GM19452 (cell line): ENCODE measurements around the gene DMD.

Source experiments
- ATAC-seq: cut with Tn5 transposase; IDR thresholded peaks from one replicate; pipeline ENCODE4 v1.9.1; 2021; ENCODE audit not compliant: unreplicated experiment

The DMD gene

GRCh38 chrX:31219174-31219573, 1992.2 kb downstream of the DMD start:
- no peak for ATAC-seq

DNA sequence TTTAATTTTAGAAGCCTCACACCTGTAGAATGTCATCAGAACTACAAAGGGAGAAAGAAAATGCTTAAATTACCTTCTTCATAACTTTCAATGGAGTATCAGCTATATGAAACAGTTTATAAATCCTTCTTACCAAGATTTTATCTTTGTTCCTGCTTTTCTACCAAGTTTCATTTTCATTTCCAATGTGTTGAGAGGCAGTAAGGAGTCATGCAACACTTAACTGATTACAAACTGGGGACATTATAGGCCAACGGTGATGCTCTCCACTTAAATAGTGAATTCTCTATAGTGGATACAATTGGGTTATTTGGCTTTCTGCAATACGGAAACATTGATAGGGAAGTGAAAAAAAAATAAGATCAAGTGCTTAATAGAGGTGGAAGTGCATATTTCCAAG, 1994.3 kb downstream of the DMD start:
- ATAC-seq: no peak

DNA sequence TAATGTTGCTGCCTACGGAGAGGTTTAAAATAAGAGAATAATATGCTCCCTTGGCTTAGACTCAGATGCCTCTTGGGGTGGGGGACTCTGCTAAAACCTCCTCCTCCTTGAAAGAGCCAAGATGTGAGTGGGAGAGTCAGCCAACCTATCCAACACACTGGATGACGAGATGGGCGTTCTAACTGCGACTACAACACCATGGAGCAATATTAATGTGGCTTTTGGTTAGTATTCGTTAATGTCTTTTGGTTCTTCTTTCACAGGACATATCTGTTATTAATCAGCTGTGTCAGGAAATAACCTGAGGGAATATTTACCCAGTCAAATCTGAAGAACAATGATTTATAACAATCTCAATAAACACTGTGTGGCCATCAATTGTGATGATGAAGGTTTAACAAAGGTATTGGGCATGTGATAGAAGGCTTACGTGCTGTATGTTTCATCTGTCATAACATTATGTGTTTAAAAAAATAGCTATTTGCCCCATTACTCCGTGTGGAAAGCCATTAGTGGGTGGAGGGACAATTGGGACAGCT, 1996.0 kb downstream of the DMD start:
- ATAC-seq: no peak

GRCh38 chrX:31213941-31214340, 1997.4 kb downstream of the DMD start:
- no peak for ATAC-seq

- ATAC-seq: no peak
Observed at GRCh38 chrX:31212856-31213748, 1998.2 kb downstream of the DMD start.

GRCh38 chrX:31209005-31209628, 2002.2 kb downstream of the DMD start:
- no peak for ATAC-seq

- no peak for ATAC-seq
Observed at GRCh38 chrX:31201503-31201902, 2009.8 kb downstream of the DMD start.

DNA sequence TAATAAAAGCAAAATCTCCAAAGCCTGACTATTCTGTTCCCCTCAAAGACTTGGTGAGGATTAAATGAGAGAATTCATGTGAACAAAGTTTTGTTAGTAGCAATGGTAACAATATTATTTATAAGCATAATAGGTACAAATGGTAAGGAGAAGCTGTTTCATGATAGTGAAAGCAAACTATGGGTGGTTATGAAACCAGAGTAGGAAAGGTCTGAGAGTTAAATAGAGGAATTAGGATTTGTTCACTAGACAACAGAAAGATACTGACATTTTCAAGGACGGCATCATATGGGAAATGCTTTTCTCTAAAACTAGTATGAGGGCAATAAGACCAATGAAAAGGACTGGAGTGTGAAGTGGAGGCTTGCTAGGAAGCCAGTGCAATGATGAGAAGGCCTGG, 2010.9 kb downstream of the DMD start:
- ATAC-seq: no peak

DNA sequence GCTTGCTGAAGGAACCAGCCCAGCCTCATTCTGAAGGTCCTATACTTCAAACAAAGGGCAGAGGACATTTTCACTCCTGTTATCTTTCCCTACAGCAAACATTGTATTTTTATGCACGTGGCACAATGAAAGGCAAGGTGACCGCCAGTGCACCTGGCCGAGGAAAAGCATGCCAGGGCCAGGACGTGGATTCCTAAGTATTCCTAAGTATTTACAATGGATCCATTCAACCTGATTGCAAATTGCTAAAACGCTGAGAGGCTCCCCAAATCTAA, 2011.6 kb downstream of the DMD start:
- ATAC-seq: no peak

- ATAC-seq: no peak
Observed at GRCh38 chrX:31199056-31199839, 2012.1 kb downstream of the DMD start.

DNA sequence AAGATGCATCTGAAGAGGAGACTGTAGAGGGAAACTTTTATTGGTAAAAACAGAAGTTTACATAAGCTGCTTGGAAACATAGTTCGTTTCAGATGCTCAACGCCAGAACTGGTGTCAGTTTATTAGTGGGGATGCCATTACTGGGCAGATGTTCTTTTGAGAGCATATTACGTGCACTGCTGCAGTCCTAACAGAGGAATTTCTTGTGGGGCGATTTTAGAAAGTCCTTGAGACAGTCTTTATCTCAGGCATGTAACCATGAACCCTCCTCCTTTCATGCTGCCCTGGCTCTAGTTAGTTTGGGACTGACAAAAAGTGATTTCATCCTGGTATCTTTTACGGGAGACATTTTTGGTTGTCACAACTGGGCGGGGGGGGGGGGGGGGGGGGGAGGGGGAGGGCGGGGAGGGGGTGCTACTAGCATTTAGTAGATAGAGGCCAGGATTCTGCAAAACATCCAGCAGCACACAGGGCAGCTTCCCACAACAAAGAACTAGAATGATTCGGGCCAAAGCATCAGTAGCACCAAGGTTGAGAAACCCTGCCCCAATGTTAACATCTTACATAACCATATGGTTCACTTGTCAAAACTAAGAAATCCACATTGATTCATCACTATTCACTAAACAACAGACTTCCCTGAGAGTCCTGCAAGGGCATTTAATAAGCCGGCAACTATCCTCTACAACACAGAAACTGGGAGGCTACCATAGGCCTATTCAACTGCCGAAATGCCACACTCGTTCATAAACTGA, 2021.0 kb downstream of the DMD start:
- ATAC-seq: no peak

DNA sequence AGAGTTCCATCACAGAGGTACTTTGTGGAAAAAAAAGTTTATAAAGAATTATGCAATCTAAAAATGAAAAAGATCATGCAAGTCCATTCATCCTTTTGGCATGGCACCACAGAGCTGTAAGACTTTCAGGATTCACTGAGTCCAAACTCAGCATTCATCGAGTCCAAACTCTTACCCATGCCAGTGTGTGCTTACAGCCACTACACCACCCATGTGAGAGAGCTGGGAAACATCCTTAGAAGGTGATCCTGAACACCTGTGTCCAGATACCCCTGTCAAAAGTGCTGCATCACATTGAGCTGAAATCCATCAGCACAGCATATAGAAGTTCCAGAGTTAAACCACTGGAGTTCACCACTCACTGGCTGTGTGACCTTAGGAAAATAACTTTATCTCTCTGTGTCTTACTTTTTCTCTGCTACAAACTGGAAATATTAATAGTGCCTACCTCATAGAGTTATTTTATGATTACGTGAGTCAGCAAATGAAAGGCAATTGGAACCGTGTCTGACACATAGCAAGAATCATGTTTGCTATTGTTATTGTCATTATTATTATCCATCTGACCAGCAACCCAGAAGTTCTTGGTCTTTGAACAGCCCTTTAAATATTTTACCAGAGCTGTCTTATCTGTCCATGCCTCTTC, 2024.5 kb downstream of the DMD start:
- ATAC-seq: no peak

DNA sequence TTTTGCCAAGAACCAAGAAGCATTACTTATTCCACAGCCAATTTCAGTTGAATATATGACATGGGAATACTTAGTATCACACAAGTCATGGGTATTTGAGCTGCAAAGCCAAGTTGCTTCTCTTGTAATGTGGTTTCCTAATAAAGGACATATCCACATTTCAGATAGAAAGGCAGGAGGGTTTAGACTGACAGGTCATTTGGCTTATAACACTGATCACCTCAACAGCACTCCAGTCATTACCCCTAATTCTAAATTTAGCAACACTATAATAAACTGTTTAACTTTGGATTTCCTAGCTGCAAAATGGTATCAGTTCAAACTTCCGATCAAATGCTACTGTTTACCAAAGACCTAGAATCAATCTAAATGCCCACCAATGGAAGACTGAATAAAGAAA, 2025.5 kb downstream of the DMD start:
- ATAC-seq: no peak

GRCh38 chrX:31181377-31182000, 2029.9 kb downstream of the DMD start:
- ATAC-seq: no peak

DNA sequence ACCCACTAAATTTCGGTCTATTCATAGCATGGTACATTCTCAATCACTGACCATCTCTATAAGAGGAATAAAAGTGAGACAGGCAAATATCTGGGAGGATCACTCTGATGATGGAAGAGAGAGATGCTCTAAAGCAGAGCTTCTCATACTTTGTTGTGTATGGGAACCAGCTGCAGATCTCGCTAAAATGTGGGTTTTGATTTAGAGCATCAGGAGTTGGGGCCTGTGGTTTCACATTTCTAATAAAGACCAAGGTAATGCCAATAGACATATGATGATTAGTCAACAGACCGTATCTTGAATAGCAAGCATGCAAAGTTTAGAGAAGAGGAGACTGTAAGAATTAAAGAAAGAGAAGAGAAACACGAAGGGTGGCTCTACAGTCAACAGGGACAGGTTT, 2032.1 kb downstream of the DMD start:
- ATAC-seq: no peak

- no peak for ATAC-seq
Observed at GRCh38 chrX:31178769-31179125, 2032.6 kb downstream of the DMD start.

DNA sequence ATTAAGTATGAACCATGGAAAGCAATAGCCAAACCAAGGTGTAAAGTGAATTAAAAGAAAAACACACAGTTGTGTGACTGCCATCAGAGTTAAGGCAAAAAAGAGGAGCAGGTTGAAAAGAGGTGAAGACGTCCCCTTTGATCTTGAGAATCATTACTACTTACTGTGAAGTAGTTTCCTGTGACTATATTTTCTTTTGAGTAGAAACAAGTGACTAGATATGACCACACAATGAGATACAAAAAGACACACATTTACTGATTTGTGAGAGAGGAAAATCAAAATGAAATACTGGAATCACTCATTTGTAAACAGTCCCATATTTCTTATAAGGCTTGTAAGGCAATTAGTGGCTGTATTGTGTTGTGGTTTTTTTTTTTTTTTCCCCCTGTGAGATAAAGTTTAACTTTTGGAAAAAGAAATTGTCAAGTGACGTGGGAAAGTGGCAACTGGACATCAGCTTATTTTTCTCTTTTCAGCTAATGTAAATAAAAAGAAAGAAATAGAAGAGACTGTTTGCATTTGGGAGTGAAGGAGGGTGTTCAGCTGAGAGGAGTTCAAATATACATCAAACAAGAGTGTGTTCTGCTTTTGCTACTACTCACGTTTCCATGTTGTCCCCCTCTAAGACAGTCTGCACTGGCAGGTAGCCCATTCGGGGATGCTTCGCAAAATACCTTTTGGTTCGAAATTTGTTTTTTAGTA, 2033.1 kb downstream of the DMD start:
- ATAC-seq: peak; percentile 66

DNA sequence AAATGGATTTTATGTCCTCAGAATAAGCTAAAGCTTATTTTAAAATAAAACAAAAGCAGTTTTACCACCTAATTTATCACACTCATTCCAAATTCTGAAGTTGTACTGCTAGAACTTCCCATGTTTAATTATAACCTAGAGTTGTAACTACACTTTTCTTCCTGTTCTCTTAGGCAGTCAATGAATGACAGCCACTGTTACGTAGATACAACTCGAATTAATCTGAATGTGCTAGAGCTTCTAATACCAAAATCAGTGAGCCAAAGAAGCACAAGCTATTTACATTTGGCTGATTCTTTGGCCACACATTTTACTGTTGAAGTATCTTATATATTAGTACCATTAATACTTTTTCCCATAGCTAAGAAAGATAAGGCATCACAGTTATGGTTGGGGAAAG, 2040.6 kb downstream of the DMD start:
- no peak for ATAC-seq

GRCh38 chrX:31168551-31168950, 2042.8 kb downstream of the DMD start:
- peak; percentile 97 for ATAC-seq

DNA sequence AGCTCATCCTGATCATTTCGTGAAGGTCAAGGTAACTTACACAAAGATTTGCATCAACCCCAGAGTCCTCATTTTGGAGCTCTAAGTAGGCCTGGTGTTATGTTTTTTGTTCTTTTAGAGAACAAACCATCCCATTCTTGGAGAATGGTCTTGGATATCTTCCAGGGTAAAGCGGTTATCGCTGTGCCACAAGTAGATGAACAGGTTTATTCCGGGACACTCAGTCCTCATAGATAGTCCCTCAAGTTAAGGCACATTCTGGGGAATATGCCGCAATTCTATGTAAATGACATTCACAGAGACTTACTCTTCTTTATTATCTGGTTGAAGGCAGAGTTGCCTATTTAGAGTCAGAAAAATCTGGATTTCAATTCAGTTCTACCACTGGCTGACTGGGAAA, 2044.5 kb downstream of the DMD start:
- ATAC-seq: no peak
